Measurements from ENCODE around the gene CCR5.

CCR5 gene

GRCh38 chr3:46417841-46418611 is 47.3 kb downstream of the CCR5 start:
- no peak for DNase-seq (ENCODE audit: low spot score)
- in situ Hi-C loops (cut with MboI; ENCODE audit: low sequenced_read_pairs, unreplicated experiment), result no loop called here
- no peak for TF ChIP-seq CTCF (IDR thresholded peaks at IDR 0.05; ENCODE audit: borderline replicate concordance, control extremely low read depth, extremely low read depth, insufficient read depth, missing control alignments)

- no peak for TF ChIP-seq CTCF (IDR thresholded peaks at IDR 0.05; ENCODE audit: borderline replicate concordance, control extremely low read depth, extremely low read depth, insufficient read depth, missing control alignments)
- in situ Hi-C loops (cut with MboI; ENCODE audit: low sequenced_read_pairs, unreplicated experiment), result no loop called here
- no peak for DNase-seq (ENCODE audit: low spot score)
Measured at GRCh38 chr3:46419816-46420215, 49.1 kb downstream of the CCR5 start.

- no peak for TF ChIP-seq CTCF (IDR thresholded peaks at IDR 0.05; ENCODE audit: borderline replicate concordance, control extremely low read depth, extremely low read depth, insufficient read depth, missing control alignments)
- DNase-seq (ENCODE audit: low spot score), result no peak
- in situ Hi-C loops (cut with MboI; ENCODE audit: low sequenced_read_pairs, unreplicated experiment), result no loop called here
Measured at GRCh38 chr3:46420931-46421330, 50.2 kb downstream of the CCR5 start.

GRCh38 chr3:46422617-46423016 is 51.9 kb downstream of the CCR5 start:
- no peak for DNase-seq (ENCODE audit: low spot score)
- no peak for TF ChIP-seq CTCF (IDR thresholded peaks at IDR 0.05; ENCODE audit: borderline replicate concordance, control extremely low read depth, extremely low read depth, insufficient read depth, missing control alignments)
- in situ Hi-C loops (cut with MboI; ENCODE audit: low sequenced_read_pairs, unreplicated experiment), result no loop called here

- in situ Hi-C loops (cut with MboI; ENCODE audit: low sequenced_read_pairs, unreplicated experiment), result no loop called here
- TF ChIP-seq CTCF (IDR thresholded peaks at IDR 0.05; ENCODE audit: borderline replicate concordance, control extremely low read depth, extremely low read depth, insufficient read depth, missing control alignments), result no peak
- no peak for DNase-seq (ENCODE audit: low spot score)
Measured at GRCh38 chr3:46423588-46423987, 52.8 kb downstream of the CCR5 start.
